ENCODE results near the gene ITPKC. TPM values are rescaled to one million over a fixed set of nuclear protein-coding genes. Genes with fewer than 3 reads are reported as not detected.

The ITPKC gene
- total and polyA plus RNA-seq, 10 of the 15 experiments (the other 5 are each of a cell fraction or from before 2014, with no cell fraction given) = 0.03 to 6.4 (median 3.5) TPM

GRCh38 chr19:40689339-40690049 is 27.4 kb upstream of the ITPKC start:
- POLR2A ChIA-PET = no interaction called here
- WGBS (ENCODE audit: insufficient coverage, insufficient replicate concordance, low lambda C conversion rate, missing lambda C conversion rate) = 47% methylated on average over 18 of the region's 18 CpGs
- BruUV-seq (replicated peaks) = no TSS peak
- DNase-seq (ENCODE audit: low read depth, low spot score) (no peak), ATAC-seq (no peak), FAIRE-seq (no peak)
- peak overlapping the region; percentile 76 for H3K4me2 ChIP-seq (ENCODE audit: control insufficient read depth, insufficient read depth)
- in situ Hi-C loops (cut with MboI) (no loop called here), intact Hi-C loops (cut with micrococcal nuclease; ENCODE audit: unreplicated experiment) (no loop called here)
- no peak overlapping the region for H3K27ac ChIP-seq (ENCODE audit: control insufficient read depth, insufficient read depth)
- CTCF ChIA-PET = no interaction called here
- H3K27me3 ChIP-seq (replicated peaks in 1 of 2; ENCODE audit: control insufficient read depth in 2 of 2, insufficient read depth in 2 of 2, low read length in 1 of 2) = no peaks in the 10 kb centered on the region
- RAD21 ChIA-PET (ENCODE audit: unreplicated experiment) = no interaction called here
- H3K9ac ChIP-seq (ENCODE audit: control insufficient read depth, insufficient read depth, low read length) = peak overlapping the region; percentile 59
- H3K36me3 ChIP-seq (ENCODE audit: control insufficient read depth in 2 of 2, insufficient read depth in 2 of 2, low read length in 1 of 2) = no peaks in the 10 kb centered on the region; a peak in 1 of 4 replicates
- TF ChIP-seq POLR2A (IDR thresholded peaks at IDR 0.05; ENCODE audit: low read depth, low read length) = peak; percentile 34; the same call in 1 of the 2 replicates
- TF ChIP-seq ZNF207 (IDR thresholded peaks at IDR 0.05; ENCODE audit: borderline replicate concordance) = no peak
- TF ChIP-seq HDGF (IDR thresholded peaks at IDR 0.05) = peak; percentile 76; the same call in 1 of the 2 replicates
- TF ChIP-seq EGR1 (IDR thresholded peaks at IDR 0.05; ENCODE audit: borderline replicate concordance in 1 of 2, low read depth in 2 of 2, low read length in 2 of 2) = peak in 1 of 2 experiments; percentile 19; a peak in 1 of 3 replicates
- peak in 1 of 2 experiments; percentile 16; a peak in 2 of 4 replicates for TF ChIP-seq IKZF2 (IDR thresholded peaks at IDR 0.05)
- peak; percentile 53; the same call in 1 of the 2 replicates for TF ChIP-seq RUNX3 (IDR thresholded peaks at IDR 0.05; ENCODE audit: low read length)
- no peak for TF ChIP-seq RCOR1 (conservative IDR thresholded peaks at IDR 0.05; ENCODE audit: low read depth, low read length)
- TF ChIP-seq MEF2B (IDR thresholded peaks at IDR 0.05; ENCODE audit: partially characterized antibody, poor library complexity, severe bottlenecking) = peak; percentile 85
- no peak for TF ChIP-seq RAD51 (IDR thresholded peaks at IDR 0.05)
- TF ChIP-seq NKRF (conservative IDR thresholded peaks at IDR 0.05) = no peak
- no peak for TF ChIP-seq SMAD5 (IDR thresholded peaks at IDR 0.05; ENCODE audit: low read depth)
- peak; percentile 43; the same call in 1 of the 2 replicates for TF ChIP-seq EED (IDR thresholded peaks at IDR 0.05; ENCODE audit: low read depth)
- 0 out of 2 replicates have a peak, but pooled peaks have one; percentile 21 for TF ChIP-seq IKZF1 (conservative IDR thresholded peaks at IDR 0.05)
- peak; percentile 24; the same call in 1 of the 2 replicates for TF ChIP-seq CHD2 (IDR thresholded peaks at IDR 0.05; ENCODE audit: borderline replicate concordance, low read depth, low read length)
- no peak for TF ChIP-seq ZBTB4 (CRISPR knock-in tag; IDR thresholded peaks at IDR 0.05)
- peak in 1 of 2 experiments; percentile 13; a peak in 1 of 4 replicates for TF ChIP-seq BHLHE40 (IDR thresholded peaks at IDR 0.05; ENCODE audit: borderline replicate concordance in 1 of 2, low read depth in 2 of 2, low read length in 1 of 2)
- no peak for TF ChIP-seq ZBED1 (IDR thresholded peaks at IDR 0.05; ENCODE audit: borderline replicate concordance)
- TF ChIP-seq KAT2A (conservative IDR thresholded peaks at IDR 0.05; ENCODE audit: control insufficient read depth, low read depth, low read length) = no peak
- H3K79me2 ChIP-seq (ENCODE audit: control insufficient read depth, insufficient read depth, low read length) = no peaks in the 10 kb centered on the region
- H3K4me1 ChIP-seq (ENCODE audit: control insufficient read depth, insufficient read depth, low read length) = peaks cover 26% of the 10 kb centered on the region
- no peaks in the 10 kb centered on the region for H4K20me1 ChIP-seq (ENCODE audit: control insufficient read depth, insufficient read depth)
- H3K4me3 ChIP-seq = no peak overlapping the region
- SMC1A ChIA-PET (ENCODE audit: uncharacterized antibody, unreplicated experiment) = no interaction called here
- no peak overlapping the region for H2AFZ ChIP-seq (ENCODE audit: control insufficient read depth, low read depth, low read length)
- H3K9me3 ChIP-seq (replicated peaks; ENCODE audit: control insufficient read depth, insufficient read depth, low read length) = no peaks in the 10 kb centered on the region

All from GM12878 (cell line).